G401.6 (cell line): Measurements from ENCODE around the gene NEAT1.
"Not testable (repeated sequence)": the region's sequence is repeated elsewhere in the genome, so short reads cannot be mapped to it uniquely, and the experiment has no call there.

Source experiments
- FAIRE-seq: peaks from 2 replicates; lab custom pipeline; 2012; peaks lifted over from hg19 to GRCh38; lab: Jason Lieb, UNC

NEAT1 gene

DNA sequence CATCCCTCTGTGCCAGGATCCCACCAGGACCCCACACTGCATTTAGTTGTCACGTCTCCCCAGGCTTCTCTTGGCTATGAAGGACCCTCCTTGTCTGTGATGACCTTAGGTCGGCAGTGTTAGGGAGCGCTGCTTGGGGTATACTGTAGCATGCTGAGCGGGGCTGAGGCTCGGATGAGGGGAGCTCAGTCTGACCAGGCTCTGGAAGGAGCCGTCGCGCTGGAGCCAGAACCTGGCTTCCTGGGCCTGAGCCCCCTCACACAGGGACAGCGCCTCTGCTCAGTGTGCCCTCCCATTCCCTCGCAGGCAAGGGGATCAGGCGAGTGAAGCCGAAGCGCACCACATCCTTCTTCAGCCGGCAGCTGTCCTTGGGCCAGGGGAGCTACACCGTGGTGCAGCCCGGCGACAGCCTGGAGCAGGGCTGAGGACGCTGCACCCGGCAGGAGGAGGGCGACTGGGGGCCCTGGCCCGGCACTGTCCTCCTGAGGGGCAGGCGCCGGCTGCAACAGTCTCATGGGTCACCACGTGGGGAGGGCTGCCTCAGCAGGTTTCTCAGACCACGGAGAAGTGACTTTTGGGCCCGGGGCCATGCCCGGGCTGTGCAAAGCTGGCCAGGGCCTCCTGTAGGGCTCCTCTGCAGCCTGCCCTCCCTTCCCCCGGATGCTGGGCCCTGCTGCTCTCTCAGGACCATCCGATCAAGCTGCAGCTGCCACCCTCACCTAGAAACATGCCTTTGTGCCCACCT lies 11.5 kb upstream of the NEAT1 start:
- FAIRE-seq = no peak

DNA sequence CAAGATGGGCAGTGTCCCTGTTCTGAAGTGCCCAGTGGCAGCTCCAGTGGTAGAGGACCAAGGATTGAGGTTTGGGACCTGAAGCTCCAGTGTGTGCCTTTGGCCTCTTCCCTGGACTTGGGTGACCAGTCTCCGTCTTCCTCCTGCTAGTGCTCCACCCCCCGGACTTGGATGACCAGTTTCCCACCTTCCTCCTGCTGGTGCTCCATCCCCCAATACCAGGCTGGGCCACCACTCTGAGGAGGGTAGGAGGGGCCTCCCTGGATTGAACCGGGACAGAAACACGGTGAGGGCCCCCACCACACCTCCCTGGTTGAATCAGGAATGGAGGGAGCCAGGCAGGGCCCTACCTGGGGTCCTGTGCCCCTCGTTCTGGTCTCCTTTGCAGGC lies 10.9 kb upstream of the NEAT1 start:
- FAIRE-seq = no peak

GRCh38 chr11:65412271-65413076 lies 10.1 kb upstream of the NEAT1 start:
- no peak for FAIRE-seq

DNA sequence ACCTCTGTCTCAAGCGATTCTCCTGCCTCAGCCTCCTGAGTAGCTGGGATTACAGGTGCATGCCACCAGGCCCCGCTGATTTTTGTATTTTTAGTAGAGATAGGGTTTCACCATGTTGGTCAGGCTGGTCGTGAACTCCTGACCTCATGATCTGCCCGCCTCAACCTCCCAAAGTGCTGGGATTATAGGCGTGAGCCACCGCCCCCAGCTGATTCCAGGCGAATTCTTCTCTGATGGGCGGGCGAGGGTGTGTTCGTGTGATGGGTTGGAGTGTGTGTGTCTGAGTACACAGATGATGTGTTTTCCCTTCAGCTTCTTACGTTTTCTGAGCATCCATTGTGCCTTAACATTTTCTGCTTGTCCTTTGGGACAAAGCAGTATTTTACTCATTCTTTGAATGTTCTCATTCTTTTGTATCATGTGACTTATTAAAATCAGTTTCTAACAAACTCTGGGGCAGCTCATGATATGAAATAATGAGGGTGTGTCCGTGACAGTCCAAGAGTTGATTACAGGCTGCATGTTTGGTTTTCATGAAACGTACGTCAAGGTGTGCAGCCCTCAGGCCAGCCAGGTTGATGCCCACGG lies 9.4 kb upstream of the NEAT1 start:
- not testable (repeated sequence) for FAIRE-seq

- no peak for FAIRE-seq
Measured at GRCh38 chr11:65414776-65415498, 7.7 kb upstream of the NEAT1 start.

DNA sequence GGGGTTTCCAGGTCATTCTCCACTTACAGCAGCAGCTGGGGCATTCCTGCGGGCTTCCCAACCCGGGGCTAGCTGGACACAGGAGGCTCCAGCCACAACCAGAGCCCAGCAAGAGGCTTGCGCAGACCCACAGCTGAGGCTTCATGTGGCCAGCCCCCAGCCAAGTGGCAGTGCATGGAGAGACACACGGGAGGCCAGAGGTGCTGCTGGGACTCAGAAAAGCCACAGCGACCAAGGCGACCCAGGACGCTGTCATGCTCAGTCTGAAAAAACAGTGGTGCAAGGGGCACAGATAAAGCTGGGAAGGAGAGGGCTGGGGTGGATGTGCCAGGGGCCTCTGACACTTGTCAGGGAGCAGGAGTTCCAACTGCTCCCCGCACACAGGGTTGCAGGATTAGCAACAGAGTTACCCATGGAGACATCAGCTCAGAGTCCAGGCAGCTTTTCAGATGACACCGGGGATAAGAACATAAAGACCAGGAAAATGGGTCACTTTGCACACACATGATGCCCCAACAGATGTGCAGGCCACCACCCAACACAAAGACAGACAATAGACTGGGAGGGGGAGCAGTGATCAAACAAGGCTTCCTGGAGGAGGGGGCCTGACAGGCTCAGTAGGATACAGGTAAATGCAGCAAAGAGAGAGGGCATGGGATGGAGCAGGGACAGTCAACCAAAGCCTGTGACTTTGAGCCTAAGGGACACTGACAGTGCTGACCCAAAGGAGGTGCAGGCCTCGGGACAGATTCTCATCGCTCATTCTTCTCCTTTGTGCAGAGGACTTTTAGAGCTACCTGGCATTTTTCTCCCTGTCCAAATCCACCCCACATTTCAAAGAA lies 6.9 kb upstream of the NEAT1 start:
- no peak for FAIRE-seq

DNA sequence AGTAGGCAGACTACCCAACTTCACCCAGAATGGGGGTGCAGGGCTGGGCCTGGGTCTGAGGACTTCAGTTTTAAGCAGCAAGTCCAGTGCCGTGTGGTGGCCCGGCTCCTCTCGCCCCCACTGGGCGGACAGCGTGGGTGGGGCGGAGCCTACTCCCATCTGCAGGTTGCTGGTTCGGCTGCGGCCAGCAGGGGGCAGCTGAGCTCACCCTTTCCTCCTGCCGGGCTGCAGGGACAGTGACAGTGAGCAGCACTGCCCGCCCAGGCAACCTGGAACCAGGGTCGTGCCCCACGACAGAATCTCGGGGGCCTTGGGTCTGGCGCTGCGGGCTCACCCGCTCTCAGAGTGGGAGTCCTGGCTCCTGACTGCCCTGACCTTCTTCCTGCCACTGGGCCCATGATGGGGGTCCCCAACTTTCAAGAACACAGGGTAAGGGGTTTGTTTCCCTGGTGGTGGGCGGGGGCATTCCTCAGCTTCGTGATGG lies 6.2 kb upstream of the NEAT1 start:
- no peak for FAIRE-seq

GRCh38 chr11:65416841-65417701 lies 5.5 kb upstream of the NEAT1 start:
- FAIRE-seq = no peak

DNA sequence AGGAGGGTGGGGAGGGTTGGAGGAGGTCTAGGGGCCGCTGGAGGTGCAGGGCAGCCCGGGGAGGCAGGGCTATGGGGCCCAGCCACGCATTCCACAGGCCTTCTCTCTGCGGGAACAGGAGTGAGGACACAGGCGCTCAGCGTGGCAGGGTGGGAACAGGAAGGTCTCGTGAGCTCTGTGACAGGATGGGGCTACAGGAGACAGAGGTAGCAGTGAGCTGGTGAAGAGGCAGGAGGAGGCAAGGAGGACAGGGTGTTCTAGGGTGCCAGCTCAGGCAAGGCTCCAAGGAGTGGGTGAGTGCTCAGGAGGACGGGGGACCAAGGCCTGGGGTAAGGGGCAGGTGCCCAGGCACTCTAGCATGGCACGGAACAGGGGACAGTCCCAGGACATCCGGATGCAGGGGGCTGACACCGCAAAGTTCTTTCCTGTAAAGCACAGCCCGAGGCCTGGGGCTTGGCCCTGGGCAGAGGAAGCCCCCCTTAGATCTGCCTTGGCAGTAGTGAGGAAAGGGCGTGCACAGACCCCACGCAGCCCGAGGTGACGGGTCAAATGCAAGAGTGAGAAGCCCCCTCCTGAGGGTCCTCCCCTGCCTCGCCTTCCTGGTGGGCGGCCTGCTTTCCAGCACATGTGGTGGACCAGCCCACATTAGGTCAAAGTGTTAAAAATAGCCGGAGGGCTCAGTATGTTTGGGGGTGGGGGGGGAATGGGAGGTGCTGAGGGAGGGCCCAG lies 4.7 kb upstream of the NEAT1 start:
- no peak for FAIRE-seq

DNA sequence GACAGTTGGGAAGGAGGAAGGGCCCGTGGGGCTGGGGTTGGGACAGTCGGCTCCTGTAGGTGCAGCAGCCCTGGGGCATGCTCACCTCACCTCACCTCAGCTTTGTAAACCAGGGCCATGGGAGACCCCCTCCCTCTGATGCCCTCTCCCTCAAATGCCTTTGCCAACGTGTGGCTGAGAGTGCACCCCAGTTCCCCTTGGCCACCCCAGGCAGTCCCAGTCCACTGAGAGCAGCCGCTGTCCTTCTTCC lies 4.2 kb upstream of the NEAT1 start:
- FAIRE-seq = no peak

DNA sequence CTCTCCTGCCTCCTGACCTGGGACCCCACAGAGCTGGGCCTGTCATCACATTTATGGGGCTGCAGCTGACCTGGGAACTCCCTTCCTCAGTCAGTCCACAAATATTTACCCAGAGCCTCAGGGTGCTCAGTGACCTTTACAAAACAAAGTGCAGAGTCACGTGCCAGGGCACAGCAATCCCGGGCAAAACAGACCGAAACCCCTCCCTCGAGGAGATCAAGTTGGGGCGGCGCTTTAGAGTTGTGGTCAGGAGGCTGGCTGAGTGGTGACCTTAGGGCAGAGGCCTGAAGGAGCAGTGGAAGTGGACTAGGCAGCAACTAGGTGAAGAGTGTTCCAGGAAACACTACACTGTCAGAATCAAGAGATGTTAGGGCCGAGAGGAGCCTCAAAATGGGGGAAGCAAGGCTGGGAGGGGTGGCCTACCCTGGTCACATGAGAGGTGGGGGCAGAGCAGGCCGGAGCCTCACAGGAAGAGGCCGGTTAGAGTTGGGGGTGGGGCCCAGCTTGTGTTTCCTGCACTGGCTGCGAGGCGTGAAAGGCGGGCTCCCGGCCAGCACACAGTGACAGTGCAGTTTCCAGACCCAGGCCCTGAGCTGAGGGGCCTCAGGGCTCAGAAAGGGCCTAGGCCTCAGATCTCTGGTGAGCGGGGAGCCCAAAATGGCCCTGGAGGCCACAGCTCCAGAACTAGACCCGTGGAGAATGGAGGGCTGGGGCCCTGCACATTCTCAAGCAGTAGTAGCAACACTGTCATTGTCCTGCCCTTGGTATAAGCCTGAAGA lies 3.7 kb upstream of the NEAT1 start:
- FAIRE-seq = peak; percentile 93

- FAIRE-seq = no peak
Measured at GRCh38 chr11:65419460-65419771, 3.2 kb upstream of the NEAT1 start.

- FAIRE-seq = peak; percentile 31
Measured at GRCh38 chr11:65419772-65420481, 2.7 kb upstream of the NEAT1 start.

DNA sequence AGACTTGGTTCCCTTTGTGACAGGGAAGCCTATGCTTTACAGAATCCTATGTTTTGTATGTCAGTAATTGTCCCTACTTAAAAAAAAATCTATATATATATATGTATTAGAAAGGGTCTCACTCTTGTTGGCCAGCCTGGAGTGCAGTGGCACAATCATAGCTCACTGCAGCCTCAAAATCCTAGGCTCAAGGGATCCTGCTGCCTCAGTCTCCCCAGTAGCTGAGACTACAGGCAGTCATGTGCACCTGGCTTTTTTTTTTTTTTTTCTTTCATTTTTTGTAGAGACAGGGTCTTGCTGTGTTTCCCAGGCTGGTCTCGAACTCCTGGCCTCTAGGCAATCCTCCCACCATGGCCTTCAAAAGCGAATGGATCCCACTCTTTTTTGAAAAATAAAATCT lies 2.1 kb upstream of the NEAT1 start:
- no peak for FAIRE-seq

DNA sequence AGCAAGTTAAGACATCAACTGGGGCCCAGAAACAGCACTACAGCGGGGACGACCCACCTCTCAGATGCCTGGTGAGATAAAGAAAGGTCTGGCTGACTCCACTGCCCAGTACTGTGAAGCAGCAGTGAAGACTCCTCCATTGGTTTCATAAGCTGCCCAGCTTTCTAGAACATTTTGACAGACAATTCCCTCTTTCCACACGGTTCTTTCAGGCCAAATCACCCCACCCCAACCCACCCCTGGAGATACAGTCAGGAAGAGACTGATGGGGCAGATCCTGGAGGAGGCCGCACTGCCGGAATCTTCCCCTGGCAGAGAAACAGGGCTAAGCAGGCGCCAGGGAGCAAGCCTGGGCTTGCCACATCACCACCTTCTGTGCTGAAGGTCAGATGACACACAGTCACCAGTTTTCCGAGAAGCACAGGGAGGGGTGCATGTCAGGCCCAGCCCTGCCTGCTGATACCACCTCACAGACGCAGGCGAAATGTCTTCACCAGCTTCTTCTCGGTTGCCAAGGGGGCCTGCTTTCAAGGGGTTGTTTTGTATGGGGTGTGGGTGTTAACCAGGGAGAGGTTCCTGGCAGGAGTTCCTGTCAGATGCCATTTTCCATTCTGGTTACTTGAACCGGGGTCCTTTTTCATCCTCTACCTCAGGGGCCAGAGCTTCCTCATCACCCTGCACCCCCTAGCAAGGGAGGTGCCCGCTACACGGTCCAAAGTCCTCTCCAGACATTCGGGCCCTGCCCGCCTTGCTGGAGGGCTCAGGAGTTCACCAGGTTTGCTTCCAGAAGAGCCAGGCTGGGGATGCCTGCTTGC lies 1.4 kb upstream of the NEAT1 start:
- peak; percentile 91 for FAIRE-seq

GRCh38 chr11:65421794-65422632 lies 585 bp upstream of the NEAT1 start:
- no peak for FAIRE-seq
